Measurements from ENCODE around the gene FOXC1. TPM values are rescaled to one million over a fixed set of nuclear protein-coding genes. Genes with fewer than 3 reads are reported as not detected.

Gene FOXC1
- total and polyA plus RNA-seq, 2 of the 13 experiments (the other 11 are each of a cell fraction or from before 2014, with no cell fraction given) = 0.44 to 0.55 TPM

DNA sequence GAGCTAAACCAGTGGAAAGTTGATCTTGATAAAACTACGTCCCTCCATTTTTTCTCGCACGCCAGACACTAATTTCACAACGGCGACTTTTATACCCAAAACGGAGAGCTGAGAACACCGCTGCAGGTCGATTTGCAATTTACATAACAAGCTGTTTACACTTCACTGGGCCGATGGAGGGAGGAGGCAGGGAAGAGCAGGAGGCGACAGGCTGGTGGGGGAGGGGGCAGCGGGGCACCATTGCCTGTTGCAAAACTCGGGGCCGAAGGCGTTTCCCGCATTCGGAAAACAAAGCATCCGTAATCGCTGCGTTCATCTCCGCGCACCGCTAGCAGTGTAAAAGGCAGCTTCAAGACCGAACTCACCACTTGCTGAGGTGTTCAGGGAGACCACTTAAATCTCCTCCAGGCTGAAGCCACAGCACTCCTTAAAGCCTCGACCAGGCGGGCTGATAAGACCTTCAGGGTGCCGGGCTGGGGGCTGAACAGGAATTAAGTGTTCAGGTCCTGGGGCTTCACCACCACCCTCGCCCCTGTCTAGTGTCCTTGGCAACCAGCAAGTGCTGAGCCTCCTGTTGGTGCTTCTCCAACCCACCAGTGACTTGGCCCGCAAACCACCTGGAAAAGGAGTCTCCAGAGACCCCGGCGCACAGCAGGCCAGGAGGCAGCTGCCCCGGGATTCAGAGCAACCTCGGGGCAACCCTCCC, 2.0 kb upstream of the FOXC1 start (continued):
- TF ChIP-seq, protein P1, sequence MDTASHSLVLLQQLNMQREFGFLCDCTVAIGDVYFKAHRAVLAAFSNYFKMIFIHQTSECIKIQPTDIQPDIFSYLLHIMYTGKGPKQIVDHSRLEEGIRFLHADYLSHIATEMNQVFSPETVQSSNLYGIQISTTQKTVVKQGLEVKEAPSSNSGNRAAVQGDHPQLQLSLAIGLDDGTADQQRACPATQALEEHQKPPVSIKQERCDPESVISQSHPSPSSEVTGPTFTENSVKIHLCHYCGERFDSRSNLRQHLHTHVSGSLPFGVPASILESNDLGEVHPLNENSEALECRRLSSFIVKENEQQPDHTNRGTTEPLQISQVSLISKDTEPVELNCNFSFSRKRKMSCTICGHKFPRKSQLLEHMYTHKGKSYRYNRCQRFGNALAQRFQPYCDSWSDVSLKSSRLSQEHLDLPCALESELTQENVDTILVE (CRISPR knock-in tag; IDR thresholded peaks at IDR 0.05) = 0 out of 2 replicates have a peak, but pooled peaks have one; percentile 29
- TF ChIP-seq ZNF350 (CRISPR knock-in tag; IDR thresholded peaks at IDR 0.05; ENCODE audit: borderline replicate concordance, low read depth) = peak; percentile 25; the same call in 1 of the 2 replicates

DNA sequence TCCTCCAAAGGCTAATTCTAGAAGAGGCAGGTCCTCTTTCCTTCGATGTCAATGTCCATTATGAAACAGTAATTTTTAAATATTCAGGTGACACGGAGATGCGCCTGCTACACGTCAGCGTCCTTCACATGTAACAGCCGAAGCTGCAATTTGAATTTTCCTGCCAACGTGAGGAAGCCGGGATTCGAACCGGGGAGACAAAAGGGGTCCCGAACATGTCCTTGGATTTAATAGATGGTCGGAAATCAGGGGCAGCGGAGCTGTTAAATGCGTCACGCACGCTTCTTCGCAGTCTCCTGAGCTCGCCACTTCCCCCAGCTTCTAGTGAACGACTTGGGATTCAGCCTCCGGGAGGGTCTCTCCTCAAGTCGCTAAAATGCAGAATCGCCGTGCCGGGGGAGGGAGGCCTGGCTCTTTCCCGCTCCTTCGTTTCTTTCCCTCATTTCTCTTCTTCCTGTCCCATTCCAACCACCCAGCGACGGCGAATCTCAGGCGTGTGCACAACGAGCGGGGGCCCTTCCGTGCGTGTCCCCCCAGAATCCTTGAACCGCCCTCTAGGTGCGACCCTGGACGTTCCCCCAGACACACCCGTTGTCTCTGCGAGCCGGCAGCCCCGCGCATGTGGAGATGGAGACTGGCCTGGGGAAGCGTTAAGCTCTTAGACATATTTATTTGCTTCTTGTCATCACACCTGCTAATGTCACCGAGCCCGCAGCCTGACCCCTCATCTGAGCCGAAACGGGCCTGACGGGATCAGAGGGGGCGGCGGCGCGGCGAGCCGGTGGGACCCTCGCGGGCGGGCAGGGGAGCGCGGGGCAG, 1.3 kb upstream of the FOXC1 start:
- 19% methylated on average over 48 of the region's 59 CpGs for WGBS (ENCODE audit: low lambda C conversion rate)
- Histone ChIP-seq H2AFZ (ENCODE audit: low read length) (no peak overlapping the region), H3K4me2 (ENCODE audit: low read depth, low read length) (peak overlapping the region; percentile 94), H3K4me3 (replicated peaks in 1 of 3; ENCODE audit: insufficient read depth in 1 of 3, low read depth in 2 of 3, low read length in 3 of 3) (peak overlapping the region; percentile 54 to 73 (median 67); a peak in 5 of 6 replicates), H3K27me3 (ENCODE audit: control insufficient read depth in 1 of 2, insufficient read depth in 2 of 2, low read length in 2 of 2) (peaks cover 32 to 61% of the 10 kb centered on the region in 2 experiments), H4K20me1 (ENCODE audit: insufficient read depth, low read length) (peaks cover 11% of the 10 kb centered on the region; the same call in 1 of the 2 replicates), H3K9me3 (ENCODE audit: low read length) (no peaks in the 10 kb centered on the region), H3K4me1 (ENCODE audit: insufficient read depth, low read length) (peaks cover 55% of the 10 kb centered on the region), H3K79me2 (ENCODE audit: insufficient read depth, low read length) (no peaks in the 10 kb centered on the region), H3K27ac (ENCODE audit: extremely low read length, insufficient read depth, low read length) (no peak overlapping the region), H3K9ac (ENCODE audit: insufficient read depth, low read depth, low read length) (no peak overlapping the region), H3K36me3 (replicated peaks in 1 of 2; ENCODE audit: control insufficient read depth in 1 of 2, insufficient read depth in 2 of 2, low read length in 2 of 2) (no peaks in the 10 kb centered on the region)
- intact Hi-C loops (cut with micrococcal nuclease; ENCODE audit: unreplicated experiment) (no loop called here), in situ Hi-C loops (cut with HindIII; ENCODE audit: extremely low pct_ligation_motif_present, low pct_unique_long_range_greater_than_20kb) (loop anchor here (5.0 kb wide), 1 partner anchor 499 kb away; no protein-coding TSS in a partner anchor)
- no TSS peak for BruUV-seq (replicated peaks)
- CTCF ChIA-PET (ENCODE audit: low intra/inter-chr PET ratio, low total read pairs) = no interaction called here
- no peak for DNase-seq (ENCODE audit: low spot score)
- FAIRE-seq = no peak
- POLR2A ChIA-PET = no interaction called here
- ATAC-seq = no peak
- TF ChIP-seq MTA1 (CRISPR knock-in tag; IDR thresholded peaks at IDR 0.05; ENCODE audit: borderline replicate concordance) (0 out of 2 replicates have a peak, but pooled peaks have one; percentile 19), ZNF484 (CRISPR knock-in tag; IDR thresholded peaks at IDR 0.05; ENCODE audit: borderline replicate concordance, low read depth) (no peak), TBP (CRISPR knock-in tag; IDR thresholded peaks at IDR 0.05) (no peak), PCBP1 (IDR thresholded peaks at IDR 0.05; ENCODE audit: borderline replicate concordance, low read depth, low read length) (0 out of 2 replicates have a peak, but pooled peaks have one; percentile 18), DR1 (CRISPR knock-in tag; IDR thresholded peaks at IDR 0.05) (no peak), ZBTB7A (CRISPR knock-in tag; IDR thresholded peaks at IDR 0.05) (no peak)
- TF ChIP-seq, protein P2, sequence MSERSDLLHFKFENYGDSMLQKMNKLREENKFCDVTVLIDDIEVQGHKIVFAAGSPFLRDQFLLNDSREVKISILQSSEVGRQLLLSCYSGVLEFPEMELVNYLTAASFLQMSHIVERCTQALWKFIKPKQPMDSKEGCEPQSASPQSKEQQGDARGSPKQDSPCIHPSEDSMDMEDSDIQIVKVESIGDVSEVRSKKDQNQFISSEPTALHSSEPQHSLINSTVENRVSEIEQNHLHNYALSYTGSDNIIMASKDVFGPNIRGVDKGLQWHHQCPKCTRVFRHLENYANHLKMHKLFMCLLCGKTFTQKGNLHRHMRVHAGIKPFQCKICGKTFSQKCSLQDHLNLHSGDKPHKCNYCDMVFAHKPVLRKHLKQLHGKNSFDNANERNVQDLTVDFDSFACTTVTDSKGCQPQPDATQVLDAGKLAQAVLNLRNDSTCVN (CRISPR knock-in tag; IDR thresholded peaks at IDR 0.05; ENCODE audit: borderline replicate concordance) = no peak
- TF ChIP-seq, protein P3, sequence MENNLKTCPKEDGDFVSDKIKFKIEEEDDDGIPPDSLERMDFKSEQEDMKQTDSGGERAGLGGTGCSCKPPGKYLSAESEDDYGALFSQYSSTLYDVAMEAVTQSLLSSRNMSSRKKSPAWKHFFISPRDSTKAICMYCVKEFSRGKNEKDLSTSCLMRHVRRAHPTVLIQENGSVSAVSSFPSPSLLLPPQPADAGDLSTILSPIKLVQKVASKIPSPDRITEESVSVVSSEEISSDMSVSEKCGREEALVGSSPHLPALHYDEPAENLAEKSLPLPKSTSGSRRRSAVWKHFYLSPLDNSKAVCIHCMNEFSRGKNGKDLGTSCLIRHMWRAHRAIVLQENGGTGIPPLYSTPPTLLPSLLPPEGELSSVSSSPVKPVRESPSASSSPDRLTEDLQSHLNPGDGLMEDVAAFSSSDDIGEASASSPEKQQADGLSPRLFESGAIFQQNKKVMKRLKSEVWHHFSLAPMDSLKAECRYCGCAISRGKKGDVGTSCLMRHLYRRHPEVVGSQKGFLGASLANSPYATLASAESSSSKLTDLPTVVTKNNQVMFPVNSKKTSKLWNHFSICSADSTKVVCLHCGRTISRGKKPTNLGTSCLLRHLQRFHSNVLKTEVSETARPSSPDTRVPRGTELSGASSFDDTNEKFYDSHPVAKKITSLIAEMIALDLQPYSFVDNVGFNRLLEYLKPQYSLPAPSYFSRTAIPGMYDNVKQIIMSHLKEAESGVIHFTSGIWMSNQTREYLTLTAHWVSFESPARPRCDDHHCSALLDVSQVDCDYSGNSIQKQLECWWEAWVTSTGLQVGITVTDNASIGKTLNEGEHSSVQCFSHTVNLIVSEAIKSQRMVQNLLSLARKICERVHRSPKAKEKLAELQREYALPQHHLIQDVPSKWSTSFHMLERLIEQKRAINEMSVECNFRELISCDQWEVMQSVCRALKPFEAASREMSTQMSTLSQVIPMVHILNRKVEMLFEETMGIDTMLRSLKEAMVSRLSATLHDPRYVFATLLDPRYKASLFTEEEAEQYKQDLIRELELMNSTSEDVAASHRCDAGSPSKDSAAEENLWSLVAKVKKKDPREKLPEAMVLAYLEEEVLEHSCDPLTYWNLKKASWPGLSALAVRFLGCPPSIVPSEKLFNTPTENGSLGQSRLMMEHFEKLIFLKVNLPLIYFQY (CRISPR knock-in tag; IDR thresholded peaks at IDR 0.05; ENCODE audit: borderline replicate concordance) = no peak
- TF ChIP-seq, protein P4, sequence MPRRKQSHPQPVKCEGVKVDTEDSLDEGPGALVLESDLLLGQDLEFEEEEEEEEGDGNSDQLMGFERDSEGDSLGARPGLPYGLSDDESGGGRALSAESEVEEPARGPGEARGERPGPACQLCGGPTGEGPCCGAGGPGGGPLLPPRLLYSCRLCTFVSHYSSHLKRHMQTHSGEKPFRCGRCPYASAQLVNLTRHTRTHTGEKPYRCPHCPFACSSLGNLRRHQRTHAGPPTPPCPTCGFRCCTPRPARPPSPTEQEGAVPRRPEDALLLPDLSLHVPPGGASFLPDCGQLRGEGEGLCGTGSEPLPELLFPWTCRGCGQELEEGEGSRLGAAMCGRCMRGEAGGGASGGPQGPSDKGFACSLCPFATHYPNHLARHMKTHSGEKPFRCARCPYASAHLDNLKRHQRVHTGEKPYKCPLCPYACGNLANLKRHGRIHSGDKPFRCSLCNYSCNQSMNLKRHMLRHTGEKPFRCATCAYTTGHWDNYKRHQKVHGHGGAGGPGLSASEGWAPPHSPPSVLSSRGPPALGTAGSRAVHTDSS (CRISPR knock-in tag; conservative IDR thresholded peaks at IDR 0.05) = no peak

Measured in HepG2 (cell line).